IMR-90 (cell line): ENCODE data around the gene LSG1.

Experiments
- CTCF ChIP-seq: conservative IDR thresholded peaks from 2 replicates; pipeline ENCODE4 v1.5.1; 2012; ENCODE audit warnings: mild to moderate bottlenecking, low read depth, low read length, improper control_type of control experiment
- POLR2A ChIP-seq: IDR thresholded peaks from 2 replicates; pipeline ENCODE4 v1.6.1; 2012; ENCODE audit warnings: mild to moderate bottlenecking, low read depth, low read length

GRCh38 chr3:194640829-194641228, 31.2 kb downstream of the LSG1 start:
- TF ChIP-seq CTCF (peak; percentile 14; the same call in 1 of the 2 replicates), POLR2A (no peak)
